GM12878 (cell line): ENCODE data around the gene CACNA1S. TPM values are rescaled to one million over a fixed set of nuclear protein-coding genes. Genes with fewer than 3 reads are reported as not detected.

Experiments used
- ATAC-seq: fragments of 200-7000 bp; cut with Tn5 transposase; 3 replicates; pipeline ENCODE4 v1.9.1; 2020; ENCODE audit warnings: mild to moderate bottlenecking, moderate library complexity
- BruUV-seq: library from RNA; stranded (reverse); fragments of 400-500 nt; replicated peaks from 2 replicates; lab custom pipeline; 2021; lab: Mats Ljungman, UMichigan
- CTCF ChIA-PET: fragments of 300-600 bp; sonication (Branson Sonifier 250); formaldehyde crosslinking; extraction: SDS; loops from one replicate; lab custom pipeline; 2021; ENCODE audit warnings: inconsistent platforms; lab: Yijun Ruan, JAX
- POLR2A ChIA-PET: fragments of 350-600 bp; formaldehyde crosslinking; extraction: SDS; loops from one replicate; lab custom pipeline; 2021; ENCODE audit warnings: inconsistent platforms; lab: Charles Lee
- RAD21 ChIA-PET: fragments of 300-600 bp; sonication (Branson Sonifier 250); formaldehyde crosslinking; loops from one replicate; lab custom pipeline; 2023; ENCODE audit warnings: antibody characterized with exemption; ENCODE audit not compliant: unreplicated experiment; lab: Charles Lee
- SMC1A ChIA-PET: fragments of 300-600 bp; sonication (Branson Sonifier 250); formaldehyde crosslinking; loops from one replicate; lab custom pipeline; 2023; ENCODE audit not compliant: unreplicated experiment, uncharacterized antibody; lab: Charles Lee
- DNase-seq: peaks from one replicate; pipeline ENCODE4 v3.0.0-alpha.2; 2011; ENCODE audit warnings: low read depth, low spot score
- FAIRE-seq: peaks from 3 replicates; lab custom pipeline; 2011; peaks lifted over from hg19 to GRCh38; lab: Jason Lieb, UNC
- H2AFZ ChIP-seq: 2 replicates; pipeline ENCODE4 v1.6.0; 2011; ENCODE audit warnings: low read depth, low read length, control low read depth; ENCODE audit not compliant: control insufficient read depth
- H3K27ac ChIP-seq: 2 replicates; pipeline ENCODE4 v1.5.1; 2011; ENCODE audit warnings: control low read depth; ENCODE audit not compliant: control insufficient read depth, insufficient read depth
- H3K27me3 ChIP-seq, 2 experiments: replicated peaks in 1 of 2; 2 replicates each; pipeline versions ENCODE4 v1.6.0 to v1.6.1; 2011; ENCODE audit warnings: low read length in 1 of 2; ENCODE audit not compliant: control insufficient read depth in 2 of 2, insufficient read depth in 2 of 2
- H3K36me3 ChIP-seq, 2 experiments: 2 replicates each; pipeline ENCODE4 v1.5.1; 2011; ENCODE audit warnings: low read length in 1 of 2; ENCODE audit not compliant: control insufficient read depth in 2 of 2, insufficient read depth in 2 of 2
- H3K4me1 ChIP-seq: 2 replicates; pipeline ENCODE4 v1.6.1; 2011; ENCODE audit warnings: mild to moderate bottlenecking, low read length, moderate library complexity, mixed read lengths; ENCODE audit not compliant: control insufficient read depth, insufficient read depth
- H3K4me2 ChIP-seq: 2 replicates; pipeline ENCODE4 v1.6.0; 2011; ENCODE audit warnings: control low read depth; ENCODE audit not compliant: control insufficient read depth, insufficient read depth
- H3K4me3 ChIP-seq: fragments of 200-600 bp; sonication (generic); 2 replicates; pipeline ENCODE4 v1.5.1; 2016
- H3K79me2 ChIP-seq: 2 replicates; pipeline ENCODE4 v1.6.0; 2011; ENCODE audit warnings: low read length; ENCODE audit not compliant: control insufficient read depth, insufficient read depth
- H3K9ac ChIP-seq: 2 replicates; pipeline ENCODE4 v1.8.0; 2011; ENCODE audit warnings: low read length, control low read depth, mixed read lengths; ENCODE audit not compliant: control insufficient read depth, insufficient read depth
- H3K9me3 ChIP-seq: replicated peaks from 3 replicates; pipeline ENCODE4 v1.5.1; 2011; ENCODE audit warnings: mild to moderate bottlenecking, low read length; ENCODE audit not compliant: control insufficient read depth, insufficient read depth
- H4K20me1 ChIP-seq: 2 replicates; pipeline ENCODE4 v1.6.0; 2011; ENCODE audit not compliant: control insufficient read depth, insufficient read depth
- LARP7 ChIP-seq: fragments of 450-650 bp; IDR thresholded peaks from 2 replicates; pipeline ENCODE4 v1.6.1; 2017; ENCODE audit warnings: mild to moderate bottlenecking
- RAD21 ChIP-seq: IDR thresholded peaks from 2 replicates; pipeline ENCODE4 v1.6.1; 2011; ENCODE audit warnings: mild to moderate bottlenecking, low read depth, low read length, moderate library complexity; ENCODE audit not compliant: insufficient read depth
- SMAD1 ChIP-seq: fragments of 450-650 bp; IDR thresholded peaks from 2 replicates; pipeline ENCODE4 v1.6.1; 2018; ENCODE audit warnings: mild to moderate bottlenecking, low read depth; ENCODE audit not compliant: partially characterized antibody
- ZNF207 ChIP-seq: fragments of 450-650 bp; IDR thresholded peaks from 2 replicates; pipeline ENCODE4 v1.6.1; 2014; ENCODE audit warnings: antibody characterized with exemption, mild to moderate bottlenecking, borderline replicate concordance
- WGBS: methylation state at CpG from one replicate; pipeline ENCODE4 v1.1.6; 2016; ENCODE audit warnings: low lambda C conversion rate; ENCODE audit not compliant: insufficient replicate concordance, insufficient coverage; ENCODE audit errors: missing lambda C conversion rate; 5-methylcytosine and 5-hydroxymethylcytosine counted together
- in situ Hi-C: fragments of 300-500 bp; cut with MboI; formaldehyde crosslinking; loops from 9 replicates; pipeline ENCODE4 v1.14.3; 2018; ENCODE audit warnings: mixed read lengths
- intact Hi-C: fragments of 100-400 bp; cut with micrococcal nuclease; formaldehyde crosslinking; loops from one replicate; pipeline ENCODE4 v1.14.2; 2022; ENCODE audit not compliant: unreplicated experiment
- polyA plus RNA-seq, 11 experiments: library from polyadenylated mRNA; depleted of rRNA in 4 of 11; unstranded in 6 of 11; stranded (reverse) in 5 of 11; fragments of >200 nt; fragmentation: Nextera tagmentation in 4 of 11; fragmentation: Illumina TruSeq in 1 of 11; extraction: Ambion mirVana in 4 of 11; extraction: Trizol in 1 of 11; gene quantifications; 1 replicate in 1 of 11; 2 replicates in 10 of 11; pipeline versions ENCODE4 v1.2.1 to v1.2.3, GENCODE V29; 2011 to 2016; ENCODE audit warnings: inconsistent platforms in 2 of 11, missing spikeins in 2 of 11, low read depth in 1 of 11
- total RNA-seq, 4 experiments: library from RNA; depleted of rRNA in 3 of 4; stranded (reverse); fragments of >200 nt in 3 of 4; fragmentation: Illumina TruSeq in 1 of 4; extraction: Trizol in 1 of 4; gene quantifications; 2 replicates each; pipeline versions ENCODE4 v1.2.1 to v1.2.3, GENCODE V29; 2013 to 2021

CACNA1S gene
- total and polyA plus RNA-seq, 10 of the 15 experiments (the other 5 are each of a cell fraction or from before 2014, with no cell fraction given) = under 0.01 to 0.04 (median 0.02) TPM; not detected in 6

DNA sequence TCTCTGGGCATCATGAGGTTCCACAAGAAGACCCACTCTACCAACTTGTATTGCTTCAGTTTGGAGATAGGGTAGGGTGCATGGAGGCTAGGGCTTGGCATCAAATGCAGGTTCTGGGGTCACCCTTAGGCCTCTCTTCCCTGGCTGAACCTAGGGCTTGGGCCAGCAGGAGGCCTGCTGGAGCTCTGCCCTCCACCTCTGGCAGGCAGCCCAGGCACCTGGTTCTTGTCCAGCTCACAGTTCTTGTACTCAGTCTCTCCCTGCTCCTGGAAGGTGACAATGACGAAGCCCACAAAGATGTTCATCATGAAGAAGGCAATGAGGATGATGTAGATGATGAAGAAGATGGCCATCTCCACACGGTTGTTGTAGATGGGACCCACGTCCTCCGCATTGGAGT, 51.2 kb downstream of the CACNA1S start:
- no peak overlapping the region for H3K9ac ChIP-seq
- RAD21 ChIA-PET = no interaction called here
- H3K79me2 ChIP-seq = no peaks in the 10 kb centered on the region
- H3K9me3 ChIP-seq = no peaks in the 10 kb centered on the region
- no peak overlapping the region for H3K27ac ChIP-seq
- intact Hi-C loops = no loop called here
- POLR2A ChIA-PET = interaction anchor here (1.0 kb wide), 1 partner anchor 36 kb away, joined by 3 read pairs; no protein-coding TSS in a partner anchor
- no TSS peak for BruUV-seq
- in situ Hi-C loops = no loop called here
- no peaks in the 10 kb centered on the region; the same call in none of the 2 replicates for H3K4me1 ChIP-seq
- SMC1A ChIA-PET = no interaction called here
- H3K4me3 ChIP-seq = no peak overlapping the region
- no peak for FAIRE-seq
- DNase-seq = no peak
- no peaks in the 10 kb centered on the region for H3K36me3 ChIP-seq
- peaks cover 0 to 3% of the 10 kb centered on the region in 2 experiments; a peak in 2 of 4 replicates for H3K27me3 ChIP-seq
- no peak for ATAC-seq
- no peak for TF ChIP-seq LARP7
- no peak for TF ChIP-seq RAD21
- no peak overlapping the region for H3K4me2 ChIP-seq
- CTCF ChIA-PET = no interaction called here
- WGBS = 21% methylated on average over 4 of the region's 4 CpGs
- H2AFZ ChIP-seq = no peak overlapping the region
- H4K20me1 ChIP-seq = no peaks in the 10 kb centered on the region

DNA sequence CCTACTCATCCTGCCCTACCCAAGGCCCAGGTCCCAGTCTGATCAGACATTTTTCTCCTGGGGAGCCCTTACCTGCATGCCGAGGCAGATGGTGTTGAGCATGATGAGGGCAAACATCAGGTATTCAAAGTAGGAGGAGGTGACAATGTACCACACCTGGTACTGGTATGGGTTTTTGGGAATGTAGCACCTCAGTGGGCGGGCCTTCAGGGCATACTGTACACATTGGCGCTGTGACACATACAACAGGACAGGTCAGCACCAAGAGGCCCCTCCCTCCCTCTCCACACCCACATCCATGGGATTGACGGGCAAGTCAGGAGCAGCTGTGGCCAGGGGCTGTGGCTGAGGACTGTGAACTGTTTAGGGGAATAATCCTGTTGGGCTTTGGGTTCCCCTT, 51.6 kb downstream of the CACNA1S start:
- no peak overlapping the region for H3K4me3 ChIP-seq
- no peaks in the 10 kb centered on the region for H3K36me3 ChIP-seq
- H3K9ac ChIP-seq = no peak overlapping the region
- no TSS peak for BruUV-seq
- DNase-seq (no peak), ATAC-seq (no peak), FAIRE-seq (no peak)
- H4K20me1 ChIP-seq = no peaks in the 10 kb centered on the region
- no peak overlapping the region for H3K27ac ChIP-seq
- in situ Hi-C loops = no loop called here
- H3K27me3 ChIP-seq = peaks cover 0 to 3% of the 10 kb centered on the region in 2 experiments; a peak in 2 of 4 replicates
- no peak for TF ChIP-seq SMAD1
- no peak for TF ChIP-seq ZNF207
- ChIA-PET RAD21 (no interaction called here), CTCF (no interaction called here), SMC1A (no interaction called here), POLR2A (interaction anchor here (1.0 kb wide), 1 partner anchor 35 kb away, joined by 3 read pairs; no protein-coding TSS in a partner anchor)
- H3K4me1 ChIP-seq = no peaks in the 10 kb centered on the region; the same call in none of the 2 replicates
- H3K79me2 ChIP-seq = no peaks in the 10 kb centered on the region
- no peak overlapping the region for H2AFZ ChIP-seq
- H3K9me3 ChIP-seq = no peaks in the 10 kb centered on the region
- no peak overlapping the region for H3K4me2 ChIP-seq
- 38% methylated on average over 4 of the region's 4 CpGs for WGBS
- intact Hi-C loops = no loop called here
